ENCODE results near the gene ZNF644. TPM values are rescaled to one million over a fixed set of nuclear protein-coding genes. Genes with fewer than 3 reads are reported as not detected.
"Not testable (repeated sequence)": the region's sequence is repeated elsewhere in the genome, so short reads cannot be mapped to it uniquely, and the experiment has no call there.

ZNF644 gene
- total RNA-seq, 2 donors from 2014 or later, result 36.3 to 54.3 TPM

DNA sequence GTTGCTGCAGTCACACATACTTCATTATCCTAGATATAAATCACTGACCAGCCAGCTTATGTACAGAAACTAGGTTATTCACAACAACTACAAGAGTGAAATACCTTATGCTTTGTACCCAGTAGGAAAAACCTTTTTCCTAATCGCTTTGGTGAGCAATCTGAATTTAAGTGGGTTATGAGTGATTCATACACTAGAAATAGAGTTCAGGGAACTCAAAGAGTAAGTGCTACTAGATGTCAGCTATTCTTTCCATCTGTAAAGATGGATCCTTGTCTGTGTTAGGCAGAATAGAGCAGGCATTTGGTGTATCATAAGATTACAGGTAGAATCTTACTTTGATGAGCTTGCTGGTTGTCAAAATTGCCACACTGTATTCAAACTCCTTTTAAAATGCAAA, 101.9 kb downstream of the ZNF644 start:
- H3K9me3 ChIP-seq, result no peaks in the 10 kb centered on the region
- 91% methylated on average over 1 of the region's 1 CpG for WGBS
- H3K27ac ChIP-seq, result no peak overlapping the region
- TF ChIP-seq POLR2A (IDR thresholded peaks at IDR 0.05), result no peak
- TF ChIP-seq POLR2AphosphoS5 (IDR thresholded peaks at IDR 0.05), result no peak
- TF ChIP-seq, protein P1, sequence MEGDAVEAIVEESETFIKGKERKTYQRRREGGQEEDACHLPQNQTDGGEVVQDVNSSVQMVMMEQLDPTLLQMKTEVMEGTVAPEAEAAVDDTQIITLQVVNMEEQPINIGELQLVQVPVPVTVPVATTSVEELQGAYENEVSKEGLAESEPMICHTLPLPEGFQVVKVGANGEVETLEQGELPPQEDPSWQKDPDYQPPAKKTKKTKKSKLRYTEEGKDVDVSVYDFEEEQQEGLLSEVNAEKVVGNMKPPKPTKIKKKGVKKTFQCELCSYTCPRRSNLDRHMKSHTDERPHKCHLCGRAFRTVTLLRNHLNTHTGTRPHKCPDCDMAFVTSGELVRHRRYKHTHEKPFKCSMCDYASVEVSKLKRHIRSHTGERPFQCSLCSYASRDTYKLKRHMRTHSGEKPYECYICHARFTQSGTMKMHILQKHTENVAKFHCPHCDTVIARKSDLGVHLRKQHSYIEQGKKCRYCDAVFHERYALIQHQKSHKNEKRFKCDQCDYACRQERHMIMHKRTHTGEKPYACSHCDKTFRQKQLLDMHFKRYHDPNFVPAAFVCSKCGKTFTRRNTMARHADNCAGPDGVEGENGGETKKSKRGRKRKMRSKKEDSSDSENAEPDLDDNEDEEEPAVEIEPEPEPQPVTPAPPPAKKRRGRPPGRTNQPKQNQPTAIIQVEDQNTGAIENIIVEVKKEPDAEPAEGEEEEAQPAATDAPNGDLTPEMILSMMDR (IDR thresholded peaks at IDR 0.05), result no peak
- H3K36me3 ChIP-seq, result no peaks in the 10 kb centered on the region
- no peaks in the 10 kb centered on the region for H3K4me1 ChIP-seq (replicated peaks)
- H3K27me3 ChIP-seq (replicated peaks; ENCODE audit: insufficient read depth), result no peaks in the 10 kb centered on the region
- no peak overlapping the region for H3K4me3 ChIP-seq
- intact Hi-C loops (cut with DNase I), result no loop called here
- no peak for DNase-seq (ENCODE audit: low spot score)

DNA sequence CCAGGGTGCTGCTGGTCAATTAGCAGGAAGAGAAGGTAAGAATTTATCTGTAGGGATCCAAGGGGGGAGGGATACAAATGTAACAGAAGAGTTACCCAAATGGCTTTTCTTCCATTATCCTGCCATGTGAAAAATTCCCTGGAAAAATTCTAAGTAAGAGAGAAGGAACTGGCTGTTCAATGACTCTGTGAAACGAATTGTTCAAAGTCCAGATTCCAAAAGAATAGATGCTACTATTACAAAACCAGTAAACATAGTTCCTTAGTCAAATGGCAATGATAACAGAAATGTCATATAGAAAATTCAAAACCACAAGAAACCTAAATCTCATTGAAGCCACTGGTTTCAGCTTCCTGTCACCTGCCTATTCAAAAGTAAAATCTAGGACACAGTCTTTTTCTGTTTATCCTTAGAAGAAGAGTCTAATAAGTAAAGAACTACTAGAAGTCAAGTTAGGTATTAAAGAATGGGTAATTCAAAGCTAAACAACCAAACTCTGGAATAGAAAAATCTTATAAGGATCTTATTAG, 102.6 kb downstream of the ZNF644 start:
- no peaks in the 10 kb centered on the region for H3K4me1 ChIP-seq (replicated peaks)
- no peaks in the 10 kb centered on the region for H3K36me3 ChIP-seq
- no peak overlapping the region for H3K27ac ChIP-seq
- WGBS, result 86% methylated on average over 1 of the region's 1 CpG
- H3K9me3 ChIP-seq, result no peaks in the 10 kb centered on the region
- DNase-seq (ENCODE audit: low spot score), result no peak
- intact Hi-C loops (cut with DNase I), result no loop called here
- no peak overlapping the region for H3K4me3 ChIP-seq
- TF ChIP-seq POLR2AphosphoS5 (IDR thresholded peaks at IDR 0.05), result no peak
- TF ChIP-seq POLR2A (IDR thresholded peaks at IDR 0.05), result no peak
- TF ChIP-seq, protein P1 (IDR thresholded peaks at IDR 0.05), result no peak
- H3K27me3 ChIP-seq (replicated peaks; ENCODE audit: insufficient read depth), result no peaks in the 10 kb centered on the region

DNA sequence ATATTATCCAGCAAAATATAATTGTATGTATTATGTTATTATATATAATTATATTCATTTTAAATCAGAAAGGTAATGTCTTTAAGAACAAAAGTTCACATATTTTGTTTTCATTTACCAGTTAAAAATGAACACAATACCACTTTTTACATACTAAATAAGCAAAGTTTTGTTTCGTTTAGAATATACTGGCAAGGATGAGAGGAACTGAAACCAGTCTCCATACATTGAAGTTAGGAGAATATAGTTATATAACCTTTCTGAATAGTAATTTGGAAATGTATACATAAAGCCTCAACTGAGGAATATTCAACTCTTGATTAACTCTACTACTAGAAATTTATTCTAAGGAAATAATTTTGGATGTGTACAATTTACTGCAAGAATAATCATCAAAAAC, 110.5 kb downstream of the ZNF644 start:
- WGBS, result 89% methylated on average over 1 of the region's 1 CpG

DNA sequence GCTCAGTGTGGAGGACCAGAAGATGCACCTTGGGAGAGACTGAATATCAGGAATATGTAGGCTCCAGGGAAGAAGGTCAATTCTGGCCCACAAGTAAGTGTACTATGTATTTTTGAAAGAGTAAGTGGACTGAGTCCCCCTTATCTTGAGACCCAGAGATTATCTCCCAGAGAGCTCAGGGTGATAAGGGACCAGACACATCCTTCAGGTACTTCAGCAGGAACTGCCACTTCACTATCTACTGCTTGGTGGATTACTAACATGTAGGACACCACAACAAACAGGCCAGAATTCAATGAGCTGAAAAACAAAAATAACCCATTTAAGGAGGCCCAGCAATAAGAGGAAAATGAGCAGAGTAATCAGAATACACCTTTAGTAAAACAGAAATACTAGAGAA, 119.2 kb downstream of the ZNF644 start:
- intact Hi-C loops (cut with DNase I), result no loop called here
- no peaks in the 10 kb centered on the region for H3K36me3 ChIP-seq
- no peak overlapping the region for H3K4me3 ChIP-seq
- DNase-seq (ENCODE audit: low spot score), result no peak
- no peaks in the 10 kb centered on the region for H3K9me3 ChIP-seq
- H3K4me1 ChIP-seq (replicated peaks), result no peaks in the 10 kb centered on the region
- TF ChIP-seq POLR2AphosphoS5 (IDR thresholded peaks at IDR 0.05) (no peak), POLR2A (IDR thresholded peaks at IDR 0.05) (no peak)
- TF ChIP-seq, protein P1 (IDR thresholded peaks at IDR 0.05), result no peak
- no peak overlapping the region for H3K27ac ChIP-seq
- H3K27me3 ChIP-seq (replicated peaks; ENCODE audit: insufficient read depth), result no peaks in the 10 kb centered on the region

More for the DNA sequence above, 110.5 kb downstream of the ZNF644 start:
- DNase-seq (ENCODE audit: low spot score), result no peak
- intact Hi-C loops (cut with DNase I), result no loop called here
- Histone ChIP-seq H3K27me3 (replicated peaks; ENCODE audit: insufficient read depth) (no peaks in the 10 kb centered on the region), H3K27ac (no peak overlapping the region), H3K36me3 (no peaks in the 10 kb centered on the region), H3K9me3 (no peaks in the 10 kb centered on the region), H3K4me1 (replicated peaks) (no peaks in the 10 kb centered on the region), H3K4me3 (no peak overlapping the region)
- TF ChIP-seq POLR2A (IDR thresholded peaks at IDR 0.05) (no peak), POLR2AphosphoS5 (IDR thresholded peaks at IDR 0.05) (no peak)
- TF ChIP-seq, protein P1 (IDR thresholded peaks at IDR 0.05), result no peak

DNA sequence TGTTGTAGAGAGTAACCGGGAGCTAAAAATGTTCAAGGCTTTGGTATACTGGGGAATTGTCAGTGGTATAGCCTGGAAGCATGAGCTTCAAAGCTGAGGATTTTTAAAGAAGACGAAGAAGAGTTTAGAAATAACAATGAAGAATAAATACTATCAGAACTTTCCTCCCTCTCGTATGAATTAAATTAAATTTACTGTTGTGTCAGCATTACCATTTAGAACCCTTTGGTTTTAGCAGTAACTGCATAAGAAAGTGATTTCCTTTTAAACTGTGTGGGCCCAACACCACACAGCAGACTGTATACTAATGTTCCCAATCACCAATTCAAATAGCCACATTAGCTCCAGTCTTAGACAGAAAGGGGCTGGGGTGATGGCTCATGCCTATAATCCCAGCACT, 122.6 kb downstream of the ZNF644 start:
- Histone ChIP-seq H3K4me3 (no peak overlapping the region), H3K36me3 (no peaks in the 10 kb centered on the region), H3K27ac (no peak overlapping the region), H3K27me3 (replicated peaks; ENCODE audit: insufficient read depth) (no peaks in the 10 kb centered on the region), H3K9me3 (no peaks in the 10 kb centered on the region), H3K4me1 (replicated peaks) (no peaks in the 10 kb centered on the region)
- WGBS, result 98% methylated on average over 3 of the region's 3 CpGs
- intact Hi-C loops (cut with DNase I), result no loop called here
- DNase-seq (ENCODE audit: low spot score), result no peak
- TF ChIP-seq POLR2A (IDR thresholded peaks at IDR 0.05) (no peak), POLR2AphosphoS5 (IDR thresholded peaks at IDR 0.05) (no peak)
- TF ChIP-seq, protein P1 (IDR thresholded peaks at IDR 0.05), result no peak

DNA sequence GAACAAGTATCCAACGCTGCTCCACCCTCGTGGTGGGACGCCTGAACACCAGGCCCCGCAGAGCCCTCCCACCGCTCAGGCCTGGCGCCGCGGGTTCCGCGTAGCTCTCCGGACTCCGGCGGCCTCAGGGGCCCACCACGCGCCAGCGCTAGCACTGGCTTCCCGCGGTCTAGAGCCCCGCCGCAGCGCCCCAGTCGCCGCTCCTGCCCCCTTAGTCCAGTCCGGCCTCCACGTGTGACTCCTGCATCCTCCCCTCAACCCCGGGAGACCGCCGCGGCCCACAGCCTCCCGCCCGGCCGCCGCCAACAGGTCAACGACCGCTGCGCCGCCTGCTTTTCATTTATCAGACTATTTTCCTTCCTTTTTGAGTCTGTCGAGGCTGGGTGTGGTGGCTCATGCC, 128.2 kb downstream of the ZNF644 start:
- DNase-seq (ENCODE audit: low spot score); H3K36me3 ChIP-seq; H3K9me3 ChIP-seq; H3K4me3 ChIP-seq; intact Hi-C loops (cut with DNase I); H3K27ac ChIP-seq; H3K4me1 ChIP-seq (replicated peaks); H3K27me3 ChIP-seq (replicated peaks; ENCODE audit: insufficient read depth): not testable (repeated sequence)
- WGBS, result 97% methylated on average over 24 of the region's 38 CpGs

DNA sequence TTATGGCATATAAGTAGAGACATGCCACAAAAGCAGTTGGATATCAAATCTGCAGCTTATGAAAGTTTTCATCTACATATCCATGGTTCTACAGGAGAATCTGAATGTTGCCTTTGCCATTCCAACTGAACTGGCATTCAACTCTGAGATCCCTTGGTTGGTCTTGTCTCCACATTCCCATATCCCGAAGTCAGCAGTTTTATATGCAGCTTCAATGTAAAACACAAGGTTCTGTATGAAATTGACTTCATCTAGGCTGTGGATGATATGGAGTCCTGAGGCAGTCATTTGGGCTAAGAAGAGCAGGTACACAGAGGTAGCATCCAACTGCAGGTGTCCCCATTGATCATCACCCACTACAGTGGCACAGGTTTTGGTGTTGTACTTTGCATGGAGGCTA, 129.0 kb downstream of the ZNF644 start:
- H3K4me3 ChIP-seq; H3K9me3 ChIP-seq; intact Hi-C loops (cut with DNase I); H3K36me3 ChIP-seq; H3K27me3 ChIP-seq (replicated peaks; ENCODE audit: insufficient read depth); DNase-seq (ENCODE audit: low spot score); H3K27ac ChIP-seq; H3K4me1 ChIP-seq (replicated peaks): not testable (repeated sequence)
- 100% methylated on average over 1 of the region's 1 CpG for WGBS

DNA sequence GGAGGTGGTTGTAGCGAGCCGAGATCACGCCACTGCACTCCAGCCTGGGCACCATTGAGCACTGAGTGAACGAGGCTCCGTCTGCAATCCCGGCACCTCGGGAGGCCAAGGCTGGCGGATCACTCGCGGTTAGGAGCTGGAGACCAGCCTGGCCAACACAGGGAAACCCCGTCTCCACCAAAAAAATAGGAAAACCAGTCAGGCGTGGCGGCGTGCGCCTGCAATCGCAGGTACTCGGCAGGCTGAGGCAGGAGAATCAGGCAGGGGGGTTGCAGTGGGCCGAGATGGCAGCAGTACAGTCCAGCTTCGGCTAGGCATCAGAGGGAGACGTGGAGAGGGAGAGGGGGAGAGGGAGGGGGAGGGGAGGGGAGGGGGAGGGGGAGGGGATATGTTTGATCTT, 129.6 kb downstream of the ZNF644 start:
- not testable (repeated sequence) for H3K9me3 ChIP-seq; H3K27me3 ChIP-seq (replicated peaks; ENCODE audit: insufficient read depth)

More for the DNA sequence above, 129.6 kb downstream of the ZNF644 start:
- H3K27ac ChIP-seq; H3K36me3 ChIP-seq; DNase-seq (ENCODE audit: low spot score); intact Hi-C loops (cut with DNase I); H3K4me1 ChIP-seq (replicated peaks); H3K4me3 ChIP-seq: not testable (repeated sequence)
- 94% methylated on average over 20 of the region's 20 CpGs for WGBS

All from prostate gland (tissue), 2 donors.